H1 (cell line): ENCODE results near the gene PHLPP2. TPM values are rescaled to one million over a fixed set of nuclear protein-coding genes. Genes with fewer than 3 reads are reported as not detected.

Experiments
- CBX5 ChIP-seq: fragments of 300-800, 300-1000 bp; sonication (generic); IDR thresholded peaks from 2 replicates; pipeline ENCODE4 v1.7.1; 2016; ENCODE audit warnings: antibody characterized with exemption, low read length, low read depth
- EZH2 ChIP-seq: fragments of 200-600 bp; sonication (generic); IDR thresholded peaks from 2 replicates; pipeline ENCODE4 v1.7.1; 2012; ENCODE audit warnings: low read depth, mild to moderate bottlenecking, moderate library complexity, low read length, inconsistent platforms; ENCODE audit not compliant: severe bottlenecking
- YY1 ChIP-seq: IDR thresholded peaks from 2 replicates; pipeline ENCODE4 v1.6.1; 2011; ENCODE audit warnings: low read depth, mild to moderate bottlenecking, low read length
- polyA plus RNA-seq, 7 experiments: library from polyadenylated mRNA; depleted of rRNA in 3 of 7; stranded (reverse) in 5 of 7; unstranded in 2 of 7; fragments of >200 nt in 5 of 7; fragments of 200-250 nt in 2 of 7; gene quantifications; 1 replicate in 5 of 7; 2 replicates in 1 of 7; 4 replicates in 1 of 7; pipeline versions ENCODE4 v1.2.1 to v1.2.3, GENCODE V29; 2011 to 2013; ENCODE audit warnings: missing spikeins in 2 of 7, mixed read lengths in 2 of 7
- total RNA-seq: library from RNA; stranded (reverse); fragmentation: NEBNext Ultra II Directional; extraction: Animal tissue kit (Norgen Biotek cat#: 25700); gene quantifications from 2 replicates; pipeline ENCODE4 v1.2.1, GENCODE V29; 2021

PHLPP2 gene
- total and polyA plus RNA-seq, 2 of the 8 experiments (the other 6 are each of a cell fraction or from before 2014, with no cell fraction given) = 7.3 to 12.9 TPM

- no peak for TF ChIP-seq EZH2
- TF ChIP-seq YY1 = no peak
- TF ChIP-seq CBX5 = no peak
These were observed 36.6 kb upstream of the PHLPP2 start (continued) for GRCh38 chr16:71761097-71761496.
